ENCODE data around the gene SRP68. TPM values are rescaled to one million over a fixed set of nuclear protein-coding genes. Genes with fewer than 3 reads are reported as not detected.

The SRP68 gene
- total and polyA plus RNA-seq, 2 donors (not counting 1 experiment from before 2014, with no cell fraction given): 34.0 to 68.6 TPM

- Histone ChIP-seq H3K27ac (ENCODE audit: insufficient read depth, low read length) (peak overlapping the region; percentile 75), H3K79me2 (ENCODE audit: control insufficient read depth, insufficient read depth, low read length) (peaks cover 15% of the 10 kb centered on the region), H3K9ac (ENCODE audit: insufficient read depth, low read length) (no peak overlapping the region), H3K4me1 (ENCODE audit: control insufficient read depth, extremely low read depth, insufficient read depth, low read length) (peaks cover 3% of the 10 kb centered on the region), H3K36me3 (ENCODE audit: control insufficient read depth, insufficient read depth, low read length) (peaks cover 5% of the 10 kb centered on the region), H3K27me3 (ENCODE audit: control insufficient read depth, insufficient read depth, low read length) (no peaks in the 10 kb centered on the region), H3K4me3 (replicated peaks in 1 of 4; ENCODE audit: control extremely low read depth in 1 of 4, insufficient read depth in 1 of 4, low read depth in 3 of 4, low read length in 4 of 4) (peak overlapping the region; percentile 63 to 90 (median 82)), H2AFZ (ENCODE audit: low read length) (peak overlapping the region; percentile 84), H3K9me3 (ENCODE audit: control insufficient read depth, insufficient read depth, low read depth, low read length) (no peaks in the 10 kb centered on the region), H4K20me1 (ENCODE audit: control insufficient read depth, extremely low read depth, insufficient read depth, low read length) (no peaks in the 10 kb centered on the region), H3K4me2 (ENCODE audit: extremely low read depth, insufficient read depth, low read length) (peak overlapping the region; percentile 79)
- no peak for DNase-seq (ENCODE audit: low read depth in 2 of 2)
- TF ChIP-seq CTCF (conservative IDR thresholded peaks at IDR 0.05 in 1 of 2, IDR thresholded peaks at IDR 0.05 in 1 of 2; ENCODE audit: low read depth in 1 of 2, low read length in 2 of 2) (no peak), EZH2 (IDR thresholded peaks at IDR 0.05; ENCODE audit: low read length, missing control alignments) (no peak)
Observed at GRCh38 chr17:76104140-76104895, 32.0 kb upstream of the SRP68 start.

- Histone ChIP-seq H3K9me3 (ENCODE audit: control insufficient read depth, insufficient read depth, low read depth, low read length) (no peaks in the 10 kb centered on the region), H3K9ac (ENCODE audit: insufficient read depth, low read length) (peak within 1 kb of the TSS; percentile 74), H3K4me1 (ENCODE audit: control insufficient read depth, extremely low read depth, insufficient read depth, low read length) (peaks cover 3% of the 10 kb centered on the region), H3K27ac (ENCODE audit: insufficient read depth, low read length) (peak within 1 kb of the TSS; percentile 75), H3K4me2 (ENCODE audit: extremely low read depth, insufficient read depth, low read length) (peak within 1 kb of the TSS; percentile 92), H4K20me1 (ENCODE audit: control insufficient read depth, extremely low read depth, insufficient read depth, low read length) (no peaks in the 10 kb centered on the region), H3K27me3 (ENCODE audit: control insufficient read depth, insufficient read depth, low read length) (no peaks in the 10 kb centered on the region), H3K36me3 (ENCODE audit: control insufficient read depth, insufficient read depth, low read length) (peaks cover 5% of the 10 kb centered on the region), H3K4me3 (replicated peaks in 1 of 4; ENCODE audit: control extremely low read depth in 1 of 4, insufficient read depth in 1 of 4, low read depth in 3 of 4, low read length in 4 of 4) (peak within 1 kb of the TSS; percentile 63 to 90 (median 82)), H3K79me2 (ENCODE audit: control insufficient read depth, insufficient read depth, low read length) (peaks cover 15% of the 10 kb centered on the region), H2AFZ (ENCODE audit: low read length) (peak within 1 kb of the TSS; percentile 84)
- DNase-seq (ENCODE audit: low read depth in 2 of 2): peak; percentile 79 to 90
- TF ChIP-seq EZH2 (IDR thresholded peaks at IDR 0.05; ENCODE audit: low read length, missing control alignments) (no peak), CTCF (conservative IDR thresholded peaks at IDR 0.05 in 1 of 2, IDR thresholded peaks at IDR 0.05 in 1 of 2; ENCODE audit: low read depth in 1 of 2, low read length in 2 of 2) (no peak)
Observed at GRCh38 chr17:76103274-76104139, 31.2 kb upstream of the SRP68 start, which contains the start of gene EXOC7. Gene EXOC7 (minus strand): TSS chr17:76103787. CDS start chr17:76103692, 95 bp downstream.

GRCh38 chr17:76102944-76103273 is 30.6 kb upstream of the SRP68 start:
- no peaks in the 10 kb centered on the region for H4K20me1 ChIP-seq (ENCODE audit: control insufficient read depth, extremely low read depth, insufficient read depth, low read length)
- peak overlapping the region; percentile 74 for H3K9ac ChIP-seq (ENCODE audit: insufficient read depth, low read length)
- H3K27ac ChIP-seq (ENCODE audit: insufficient read depth, low read length): peak overlapping the region; percentile 75
- H3K4me2 ChIP-seq (ENCODE audit: extremely low read depth, insufficient read depth, low read length): peak overlapping the region; percentile 92
- DNase-seq (ENCODE audit: low read depth in 2 of 2): no peak
- peak overlapping the region; percentile 63 to 90 (median 82) for H3K4me3 ChIP-seq (replicated peaks in 1 of 4; ENCODE audit: control extremely low read depth in 1 of 4, insufficient read depth in 1 of 4, low read depth in 3 of 4, low read length in 4 of 4)
- no peaks in the 10 kb centered on the region for H3K27me3 ChIP-seq (ENCODE audit: control insufficient read depth, insufficient read depth, low read length)
- H3K79me2 ChIP-seq (ENCODE audit: control insufficient read depth, insufficient read depth, low read length): peaks cover 15% of the 10 kb centered on the region
- peaks cover 3% of the 10 kb centered on the region for H3K4me1 ChIP-seq (ENCODE audit: control insufficient read depth, extremely low read depth, insufficient read depth, low read length)
- no peaks in the 10 kb centered on the region for H3K9me3 ChIP-seq (ENCODE audit: control insufficient read depth, insufficient read depth, low read depth, low read length)
- H3K36me3 ChIP-seq (ENCODE audit: control insufficient read depth, insufficient read depth, low read length): peaks cover 5% of the 10 kb centered on the region
- TF ChIP-seq CTCF (conservative IDR thresholded peaks at IDR 0.05 in 1 of 2, IDR thresholded peaks at IDR 0.05 in 1 of 2; ENCODE audit: low read depth in 1 of 2, low read length in 2 of 2) (no peak), EZH2 (IDR thresholded peaks at IDR 0.05; ENCODE audit: low read length, missing control alignments) (no peak)
- H2AFZ ChIP-seq (ENCODE audit: low read length): peak overlapping the region; percentile 69
